ENCODE measurements around the gene ZNF827.

Gene ZNF827

DNA sequence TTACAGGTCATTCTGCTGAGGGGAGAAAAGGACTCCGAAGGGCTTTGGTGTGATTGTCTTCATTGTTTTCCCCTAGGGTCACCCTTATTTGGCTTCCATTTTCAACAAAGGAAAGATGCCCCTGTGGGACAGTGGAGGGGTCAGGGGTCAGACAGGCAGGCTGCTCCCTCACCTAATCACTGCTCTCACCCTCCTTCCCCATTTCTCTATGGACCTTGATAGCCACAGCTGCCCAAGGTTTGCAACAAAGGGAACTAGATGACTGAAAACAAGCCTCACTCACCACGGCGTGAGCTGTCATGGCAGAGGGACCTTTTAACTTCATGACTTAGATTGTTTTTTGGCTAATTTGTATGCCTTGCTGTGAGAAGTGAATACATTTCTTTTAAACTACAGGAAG is 218.0 kb downstream of the ZNF827 start:
- DNase-seq: no peak
- TF ChIP-seq, protein P1, sequence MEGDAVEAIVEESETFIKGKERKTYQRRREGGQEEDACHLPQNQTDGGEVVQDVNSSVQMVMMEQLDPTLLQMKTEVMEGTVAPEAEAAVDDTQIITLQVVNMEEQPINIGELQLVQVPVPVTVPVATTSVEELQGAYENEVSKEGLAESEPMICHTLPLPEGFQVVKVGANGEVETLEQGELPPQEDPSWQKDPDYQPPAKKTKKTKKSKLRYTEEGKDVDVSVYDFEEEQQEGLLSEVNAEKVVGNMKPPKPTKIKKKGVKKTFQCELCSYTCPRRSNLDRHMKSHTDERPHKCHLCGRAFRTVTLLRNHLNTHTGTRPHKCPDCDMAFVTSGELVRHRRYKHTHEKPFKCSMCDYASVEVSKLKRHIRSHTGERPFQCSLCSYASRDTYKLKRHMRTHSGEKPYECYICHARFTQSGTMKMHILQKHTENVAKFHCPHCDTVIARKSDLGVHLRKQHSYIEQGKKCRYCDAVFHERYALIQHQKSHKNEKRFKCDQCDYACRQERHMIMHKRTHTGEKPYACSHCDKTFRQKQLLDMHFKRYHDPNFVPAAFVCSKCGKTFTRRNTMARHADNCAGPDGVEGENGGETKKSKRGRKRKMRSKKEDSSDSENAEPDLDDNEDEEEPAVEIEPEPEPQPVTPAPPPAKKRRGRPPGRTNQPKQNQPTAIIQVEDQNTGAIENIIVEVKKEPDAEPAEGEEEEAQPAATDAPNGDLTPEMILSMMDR (IDR thresholded peaks at IDR 0.05): no peak

DNA sequence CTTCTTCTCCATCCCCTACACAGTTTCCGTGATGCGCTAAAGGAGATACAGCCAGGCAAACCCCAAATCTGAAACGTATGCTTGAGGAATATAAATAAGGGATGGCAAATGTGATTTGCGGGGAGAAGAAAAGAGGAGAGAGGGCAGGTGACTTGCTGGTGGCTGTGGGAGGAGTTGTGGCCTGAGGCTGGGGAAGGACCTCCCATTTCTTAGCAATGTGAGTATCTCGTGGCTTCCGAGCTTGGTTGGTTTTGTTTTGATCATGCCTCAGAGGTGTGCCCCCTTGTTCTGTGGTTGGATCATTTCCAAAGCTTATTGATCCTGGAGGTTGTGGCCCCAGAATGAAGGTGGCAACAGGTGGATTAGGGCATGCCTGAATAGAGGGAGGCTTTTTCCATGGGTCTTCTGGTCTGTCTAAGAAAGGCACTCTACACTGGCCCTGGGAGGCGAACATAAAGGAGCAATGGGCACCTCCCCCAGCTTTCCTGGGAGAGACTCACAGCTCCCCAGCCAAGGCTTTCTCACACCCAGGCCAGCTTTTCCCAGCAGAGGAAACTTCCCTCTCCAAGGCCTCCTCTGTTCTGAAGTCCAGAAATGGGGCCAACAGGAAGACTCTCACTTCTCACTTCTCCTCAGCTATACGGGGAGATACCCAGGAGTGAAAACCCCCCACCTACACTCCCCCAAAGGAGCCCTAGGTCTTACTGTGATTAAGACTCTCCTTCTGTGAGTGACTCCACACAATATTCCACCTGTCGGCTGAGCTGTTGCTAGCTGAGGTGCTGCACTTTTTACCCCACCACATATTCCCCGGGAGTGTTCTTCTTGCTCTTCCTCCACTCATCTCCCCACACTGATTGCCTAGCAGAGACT is 218.6 kb downstream of the ZNF827 start:
- H3K9me3 ChIP-seq: no peaks in the 10 kb centered on the region
- no peaks in the 10 kb centered on the region for H3K27me3 ChIP-seq
- intact Hi-C loops (cut with DNase I; ENCODE audit: low total_unique reads): no loop called here
- no peak overlapping the region for H3K4me3 ChIP-seq
- DNase-seq: no peak
- no peaks in the 10 kb centered on the region for H3K36me3 ChIP-seq
- H3K4me1 ChIP-seq: no peaks in the 10 kb centered on the region
- TF ChIP-seq, protein P1 (IDR thresholded peaks at IDR 0.05): no peak
- no peak overlapping the region for H3K27ac ChIP-seq

More for the DNA sequence above, 218.0 kb downstream of the ZNF827 start:
- Histone ChIP-seq H3K4me1 (no peaks in the 10 kb centered on the region), H3K27me3 (no peaks in the 10 kb centered on the region), H3K27ac (no peak overlapping the region), H3K4me3 (no peak overlapping the region), H3K9me3 (no peaks in the 10 kb centered on the region), H3K36me3 (no peaks in the 10 kb centered on the region)
- intact Hi-C loops (cut with DNase I; ENCODE audit: low total_unique reads): no loop called here

DNA sequence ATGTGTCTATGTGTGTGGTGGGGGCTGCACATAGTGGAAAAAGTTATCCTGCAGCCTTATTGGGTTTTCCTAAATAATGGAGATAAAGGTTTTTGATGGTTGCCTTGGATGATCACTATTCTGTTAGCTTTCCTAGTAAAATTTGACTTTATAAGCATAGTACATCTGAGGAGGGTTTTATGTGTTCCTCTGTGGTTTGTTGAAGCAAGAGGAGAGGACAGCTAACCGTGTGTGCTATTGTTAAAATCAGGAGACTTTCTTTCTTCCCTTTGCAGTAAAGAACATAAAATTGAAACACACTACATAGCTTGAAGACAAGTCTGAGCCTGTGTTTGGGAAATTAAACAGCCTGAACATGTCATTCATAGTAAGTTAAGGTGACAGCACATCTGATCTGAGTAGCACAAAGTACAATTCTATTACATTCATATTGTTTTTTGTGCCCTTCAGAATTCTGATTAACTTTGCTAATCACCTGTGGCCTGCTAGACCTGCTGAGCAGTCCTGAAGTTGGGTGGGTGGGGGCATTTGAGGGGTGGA is 221.9 kb downstream of the ZNF827 start:
- H3K27ac ChIP-seq: no peak overlapping the region
- no peaks in the 10 kb centered on the region for H3K4me1 ChIP-seq
- peaks cover 0 to 1% (median 0%) of the 10 kb centered on the region in 3 donors for H3K9me3 ChIP-seq
- no peaks in the 10 kb centered on the region for H3K36me3 ChIP-seq
- TF ChIP-seq, protein P1 (IDR thresholded peaks at IDR 0.05): no peak
- H3K4me3 ChIP-seq: no peak overlapping the region
- intact Hi-C loops (cut with DNase I; ENCODE audit: low total_unique reads): no loop called here
- no peak for DNase-seq
- H3K27me3 ChIP-seq: no peaks in the 10 kb centered on the region

DNA sequence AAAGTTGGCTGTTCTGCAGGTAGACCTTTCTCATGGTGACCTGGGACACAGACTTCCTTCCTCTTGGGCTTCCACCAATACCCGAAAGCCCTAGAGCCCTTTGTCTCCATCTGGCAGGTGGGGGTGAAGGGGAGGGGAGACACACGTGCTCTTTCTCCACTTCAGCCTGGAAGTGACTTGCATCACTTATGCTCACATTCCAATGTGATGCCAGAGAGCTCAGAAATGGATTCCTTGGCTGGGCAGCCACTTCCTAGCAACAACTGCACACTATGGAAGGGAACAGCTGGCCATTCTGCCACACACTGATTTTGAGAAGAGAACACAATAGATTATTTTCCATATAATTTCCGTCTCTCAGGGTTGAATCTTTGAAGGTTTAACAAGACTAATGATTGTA is 222.4 kb downstream of the ZNF827 start:
- Histone ChIP-seq H3K9me3 (peaks cover 0 to 6% (median 0%) of the 10 kb centered on the region in 3 donors), H3K4me3 (no peak overlapping the region), H3K27ac (no peak overlapping the region), H3K4me1 (no peaks in the 10 kb centered on the region), H3K27me3 (no peaks in the 10 kb centered on the region), H3K36me3 (no peaks in the 10 kb centered on the region)
- no peak for DNase-seq
- TF ChIP-seq, protein P1 (IDR thresholded peaks at IDR 0.05): no peak
- intact Hi-C loops (cut with DNase I; ENCODE audit: low total_unique reads): no loop called here

DNA sequence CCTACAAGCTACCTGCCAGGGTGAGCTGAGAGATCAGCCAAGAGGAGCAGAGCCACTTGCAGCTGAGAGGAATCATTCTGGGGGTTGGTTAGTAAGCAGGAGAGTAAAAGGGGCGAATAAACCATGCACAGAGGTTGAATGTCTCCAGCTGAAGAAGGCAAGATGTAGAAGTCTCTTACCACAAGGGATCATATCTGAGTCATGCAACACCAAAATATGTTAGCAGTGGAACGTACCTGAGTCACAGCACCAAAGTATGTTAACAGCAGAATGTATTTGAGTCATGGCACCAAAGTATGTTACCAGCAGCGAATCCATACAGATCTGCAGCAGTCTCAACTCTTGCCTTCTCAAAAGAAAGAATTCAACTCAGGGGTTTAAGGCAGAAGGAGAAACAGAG is 228.8 kb downstream of the ZNF827 start:
- intact Hi-C loops (cut with DNase I; ENCODE audit: low total_unique reads): no loop called here
- H3K9me3 ChIP-seq: peaks cover 0 to 15% (median 0%) of the 10 kb centered on the region in 3 donors
- no peak overlapping the region for H3K27ac ChIP-seq

More for the DNA sequence above, 228.8 kb downstream of the ZNF827 start:
- no peaks in the 10 kb centered on the region for H3K36me3 ChIP-seq
- peaks cover 0 to 3% (median 0%) of the 10 kb centered on the region in 4 donors for H3K4me1 ChIP-seq
- H3K4me3 ChIP-seq: no peak overlapping the region
- TF ChIP-seq, protein P1 (IDR thresholded peaks at IDR 0.05): no peak
- no peak for DNase-seq
- H3K27me3 ChIP-seq: no peaks in the 10 kb centered on the region
